ENCODE results near the gene ATP8B4.

GRCh38 chr15:49855917-49856637 is 263.0 kb downstream of the ATP8B4 start:
- TF ChIP-seq CTCF (IDR thresholded peaks at IDR 0.05) (no peak), EZH2 (IDR thresholded peaks at IDR 0.05; ENCODE audit: borderline replicate concordance, insufficient read depth, low read depth, low read length, poor library complexity, severe bottlenecking) (no peak)

Data from B cell (primary cell).